Psoas muscle (tissue), 8 donors: ENCODE results near the gene TAF6L. TPM values are rescaled to one million over a fixed set of nuclear protein-coding genes. Genes with fewer than 3 reads are reported as not detected.
A peak's percentile ranks its signal among the peaks of the same experiment; 100 is the strongest.

ENCODE experiments used
- ATAC-seq, 4 donors: fragments of 200-7000 bp; cut with Tn5 transposase; one replicate each; pipeline ENCODE4 v1.9.1; 2020; ENCODE audit warnings: moderate library complexity in 3 of 4, mild to moderate bottlenecking in 2 of 4
- DNase-seq, 2 donors: peaks; one replicate each; pipeline ENCODE4 v3.0.0-alpha.2; 2020
- H3K27ac ChIP-seq: fragments of 200-600 bp; one replicate; pipeline ENCODE4 v1.8.0; 2022
- H3K27me3 ChIP-seq, 3 donors: fragments of 200-600 bp in 1 of 3; one replicate each; pipeline versions ENCODE4 v1.6.1 to v1.8.0; 2013 to 2022; ENCODE audit warnings: low read length in 2 of 3, mild to moderate bottlenecking in 2 of 3, moderate library complexity in 1 of 3; ENCODE audit not compliant: insufficient read depth in 3 of 3
- H3K36me3 ChIP-seq, 2 donors: fragments of 200-600 bp in 1 of 2; one replicate each; pipeline versions ENCODE4 v1.6.1 to v1.8.0; 2013 to 2022; ENCODE audit warnings: low read depth in 1 of 2, mild to moderate bottlenecking in 1 of 2, moderate library complexity in 1 of 2; ENCODE audit not compliant: insufficient read depth in 1 of 2
- H3K4me1 ChIP-seq: fragments of 200-600 bp; one replicate; pipeline ENCODE4 v1.8.0; 2022
- H3K4me3 ChIP-seq: fragments of 200-600 bp; one replicate; pipeline ENCODE4 v1.8.0; 2022; ENCODE audit warnings: mild to moderate bottlenecking
- H3K9me3 ChIP-seq: fragments of 200-600 bp; one replicate; pipeline ENCODE4 v1.8.0; 2022
- CTCF ChIP-seq: fragments of 200-600 bp; IDR thresholded peaks from one replicate; pipeline ENCODE4 v1.8.0; 2022; ENCODE audit warnings: antibody characterized with exemption
- WGBS, 3 donors: extraction: QIAGEN DNeasy Blood & Tissue Kit; methylation state at CpG; one replicate each; pipeline versions ENCODE4 v1.1.6 to v1.1.7; 2013; 5-methylcytosine and 5-hydroxymethylcytosine counted together
- intact Hi-C, 2 donors: fragments of 100-400 bp; cut with DNase I; formaldehyde crosslinking; loops; one replicate each; pipeline versions ENCODE4 v1.11.0 to v1.14.2; 2022
- polyA plus RNA-seq, 3 donors: library from polyadenylated mRNA; stranded (reverse); fragments of 200-250 nt; gene quantifications; one replicate each; pipeline ENCODE4 v1.2.3, GENCODE V29; 2013
- total RNA-seq, 4 donors: library from RNA; stranded (reverse); fragmentation: NEBNext Ultra II Directional in 2 of 4; extraction: Animal tissue kit (Norgen Biotek cat#: 25700) in 2 of 4; gene quantifications; one replicate each; pipeline versions ENCODE4 v1.2.1 to v1.2.4, GENCODE V29; 2021 to 2023
- donor health status: healthy with polysubstance abuse.
- donor health status: DM: no; HTN: no; CAD: no; lungs with moderate emphysema.
- donor health status: Bipolar disorder and iron deficiency.
- donor health status: healthy.
- donor health status: DM: yes; HTN: yes; CAD: no.
- donor health status: DM: no; HTN: no; CAD: no.
- donor health status: DM: no; HTN: no; CAD: no.
- donor health status: DM: yes; HTN: yes; CAD: no.

The TAF6L gene
- total and polyA plus RNA-seq, 7 donors, result 13.5 to 26.5 (median 18.8) TPM

DNA sequence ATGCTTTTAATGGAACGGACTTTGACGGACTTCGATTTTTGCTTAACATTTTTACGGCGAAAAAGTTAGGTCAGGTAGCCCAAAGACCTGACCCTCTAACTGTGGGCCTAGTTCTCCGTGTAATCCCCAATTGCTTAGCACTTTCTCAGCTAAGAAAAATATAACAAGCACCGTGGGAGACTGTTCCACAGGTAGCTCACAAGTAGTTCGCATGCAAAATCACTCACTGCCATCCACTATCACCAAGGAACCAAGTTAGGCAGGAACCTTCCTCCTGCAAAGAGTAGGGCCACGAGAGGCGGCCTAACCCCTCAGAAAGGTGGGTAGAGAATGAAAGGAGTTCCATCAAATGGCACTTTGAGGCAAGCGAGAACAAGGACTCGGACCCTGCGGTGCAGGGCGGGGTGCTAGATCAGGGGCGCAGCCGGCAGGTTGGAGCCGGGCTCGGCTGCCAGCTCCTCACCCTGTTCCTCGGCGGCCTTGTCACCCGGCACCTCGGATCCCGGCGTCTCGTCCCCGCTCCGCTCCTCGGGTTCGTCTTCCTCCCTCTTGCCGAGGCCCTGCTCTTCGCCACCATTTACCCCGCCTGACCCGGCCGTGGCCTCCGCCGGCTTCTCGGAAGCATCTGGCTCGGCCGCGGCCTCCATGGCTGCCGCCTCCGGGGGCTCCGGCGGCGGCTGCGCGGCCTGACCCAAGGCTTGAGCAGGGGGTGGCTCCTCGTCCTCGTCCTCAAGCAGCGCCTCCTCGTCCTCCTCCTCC is 44.9 kb upstream of the TAF6L start:
- 0 to 1% (median 1%) methylated on average over 38 to 51 of the region's 51 CpGs for WGBS, 3 donors
- intact Hi-C loops, result loop anchor here (5.0 kb wide), 2 partner anchors 36 to 41 kb away; partner anchors contain the start of gene POLR2G (in 1 of the 2)
- no peak for TF ChIP-seq CTCF
- peak overlapping the region; percentile 76 for H3K4me3 ChIP-seq
- peaks cover 38% of the 10 kb centered on the region for H3K4me1 ChIP-seq
- H3K27me3 ChIP-seq, result no peaks in the 10 kb centered on the region
- DNase-seq (peak in 1 of 2 donors; percentile 30), ATAC-seq (no peak)
- H3K36me3 ChIP-seq, result peaks cover 7 to 42% of the 10 kb centered on the region in 2 donors
- H3K9me3 ChIP-seq, result no peaks in the 10 kb centered on the region
- H3K27ac ChIP-seq, result peak overlapping the region; percentile 98

DNA sequence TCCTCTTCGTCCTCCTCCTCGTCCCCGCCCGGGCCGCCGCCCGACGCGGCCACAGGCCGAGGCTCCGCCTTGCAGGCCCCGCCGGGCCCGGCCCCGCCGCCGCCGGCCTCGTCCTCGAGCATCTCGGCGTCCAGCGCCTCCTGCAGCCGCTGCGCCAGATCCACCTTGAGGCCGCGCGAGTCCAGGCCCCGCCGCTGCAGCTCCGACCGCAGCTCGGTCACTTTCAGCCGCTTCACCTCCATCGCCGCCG is 44.4 kb upstream of the TAF6L start:
- Histone ChIP-seq H3K27me3 (no peaks in the 10 kb centered on the region), H3K36me3 (peaks cover 7 to 41% of the 10 kb centered on the region in 2 donors), H3K27ac (peak overlapping the region; percentile 98), H3K4me1 (peaks cover 38% of the 10 kb centered on the region), H3K9me3 (no peaks in the 10 kb centered on the region), H3K4me3 (peak overlapping the region; percentile 76)
- ATAC-seq (no peak), DNase-seq (no peak)
- intact Hi-C loops, result loop anchor here (5.0 kb wide), 2 partner anchors 35 to 40 kb away; partner anchors contain the start of gene POLR2G (in 1 of the 2)
- WGBS, 3 donors, result 0 to 1% (median 1%) methylated on average over 29 to 37 of the region's 37 CpGs
- no peak for TF ChIP-seq CTCF

GRCh38 chr11:62727165-62727871 is 43.9 kb upstream of the TAF6L start, which contains the start of gene HNRNPUL2:
Gene HNRNPUL2, minus strand, starts transcription at chr11:62727457. Its CDS starts 301 bp downstream, at chr11:62727156.
- ATAC-seq, result peak; percentile 92 to 94 (median 94)

GRCh38 chr11:62727872-62728170 is 43.4 kb upstream of the TAF6L start:
- ATAC-seq (peak; percentile 81 to 86 (median 82)), DNase-seq (peak; percentile 78 to 86)
- Histone ChIP-seq H3K36me3 (peaks cover 7 to 35% of the 10 kb centered on the region in 2 donors), H3K9me3 (no peaks in the 10 kb centered on the region), H3K4me3 (peak overlapping the region; percentile 76), H3K27ac (peak overlapping the region; percentile 98), H3K27me3 (no peaks in the 10 kb centered on the region), H3K4me1 (peaks cover 38% of the 10 kb centered on the region)
- TF ChIP-seq CTCF, result no peak
- intact Hi-C loops, result loop anchor here (5.0 kb wide), 2 partner anchors 34 to 39 kb away; partner anchors contain the start of gene POLR2G (in 1 of the 2)
- 0% methylated on average over 20 of the region's 20 CpGs for WGBS, 3 donors

More at GRCh38 chr11:62727165-62727871, 43.9 kb upstream of the TAF6L start, which contains the start of gene HNRNPUL2:
- peak within 1 kb of the TSS; percentile 76 for H3K4me3 ChIP-seq
- 0% methylated on average over 48 to 72 of the region's 72 CpGs for WGBS, 3 donors
- peaks cover 7 to 36% of the 10 kb centered on the region in 2 donors for H3K36me3 ChIP-seq
- H3K27me3 ChIP-seq, result no peaks in the 10 kb centered on the region
- H3K4me1 ChIP-seq, result peaks cover 38% of the 10 kb centered on the region
- no peaks in the 10 kb centered on the region for H3K9me3 ChIP-seq
- intact Hi-C loops, result loop anchor here (5.0 kb wide), 2 partner anchors 35 to 40 kb away; partner anchors contain the start of gene POLR2G (in 1 of the 2)
- peak within 1 kb of the TSS; percentile 98 for H3K27ac ChIP-seq
- TF ChIP-seq CTCF, result no peak
- DNase-seq, result peak; percentile 99
